DND-41 (cell line): ENCODE measurements around the gene KLF18.

ENCODE experiments used
- CTCF ChIP-seq: IDR thresholded peaks from 2 replicates; pipeline ENCODE4 v1.5.1; 2012; ENCODE audit warnings: borderline replicate concordance, low read length, moderate library complexity, mild to moderate bottlenecking; ENCODE audit not compliant: poor library complexity, severe bottlenecking; ENCODE audit errors: extremely low read depth
- EZH2 ChIP-seq: IDR thresholded peaks from 3 replicates; pipeline ENCODE4 v1.6.1; 2012; ENCODE audit warnings: borderline replicate concordance, low read depth, mild to moderate bottlenecking, moderate library complexity, low read length, inconsistent platforms; ENCODE audit not compliant: severe bottlenecking

- TF ChIP-seq CTCF (no peak), EZH2 (no peak)
Measured at GRCh38 chr1:44131411-44131810, 10.0 kb downstream of the KLF18 start.
